ENCODE results near the gene PLXDC2. TPM values are rescaled to one million over a fixed set of nuclear protein-coding genes. Genes with fewer than 3 reads are reported as not detected.
"Not testable (repeated sequence)": the region's sequence is repeated elsewhere in the genome, so short reads cannot be mapped to it uniquely, and the experiment has no call there.

PLXDC2 gene
- total and polyA plus RNA-seq, 3 experiments from 2014 or later = 0.15 to 1.5 (median 0.38) TPM

GRCh38 chr10:20017961-20018360 is 201.7 kb downstream of the PLXDC2 start:
- Mint-ChIP-seq H3K27me3 (no peaks in the 10 kb centered on the region), H3K9me3 (peaks cover 4 to 20% (median 5%) of the 10 kb centered on the region in 5 donors), H3K27ac (no peak overlapping the region), H3K4me1 (no peaks in the 10 kb centered on the region), H3K36me3 (peaks cover 0 to 4% (median 0%) of the 10 kb centered on the region in 3 donors), H3K4me3 (no peak overlapping the region)
- no peaks in the 10 kb centered on the region for H3K36me3 ChIP-seq (ENCODE audit: insufficient read depth, low read length)
- no peaks in the 10 kb centered on the region for H3K9me3 ChIP-seq (ENCODE audit: low read length)
- CTCF ChIA-PET = no interaction called here
- H3K27me3 ChIP-seq (ENCODE audit: insufficient read depth, low read length, poor library complexity, severe bottlenecking) = no peaks in the 10 kb centered on the region
- no peak overlapping the region for H3K27ac ChIP-seq (ENCODE audit: low read depth, low read length)
- H3K4me1 ChIP-seq (ENCODE audit: insufficient read depth, low read length) = no peaks in the 10 kb centered on the region
- DNase-seq = no peak
- POLR2A ChIA-PET = no interaction called here
- no peak overlapping the region for H3K4me3 ChIP-seq (ENCODE audit: low read length)

GRCh38 chr10:20020677-20021076 is 204.4 kb downstream of the PLXDC2 start:
- Mint-ChIP-seq H3K4me1 (no peaks in the 10 kb centered on the region), H3K27me3 (no peaks in the 10 kb centered on the region), H3K27ac (no peak overlapping the region), H3K9me3 (peaks cover 2 to 14% (median 4%) of the 10 kb centered on the region in 5 donors), H3K4me3 (no peak overlapping the region), H3K36me3 (no peaks in the 10 kb centered on the region)
- no peak for DNase-seq
- no peak overlapping the region for H3K4me3 ChIP-seq (ENCODE audit: low read length)
- no peaks in the 10 kb centered on the region for H3K27me3 ChIP-seq (ENCODE audit: insufficient read depth, low read length, poor library complexity, severe bottlenecking)
- no peaks in the 10 kb centered on the region for H3K36me3 ChIP-seq (ENCODE audit: insufficient read depth, low read length)
- no peaks in the 10 kb centered on the region for H3K9me3 ChIP-seq (ENCODE audit: low read length)
- H3K27ac ChIP-seq (ENCODE audit: low read depth, low read length) = no peak overlapping the region
- ChIA-PET POLR2A (no interaction called here), CTCF (interaction anchor here (1.4 kb wide), 1 partner anchor 12 kb away, joined by 4 read pairs; no protein-coding TSS in a partner anchor)
- no peaks in the 10 kb centered on the region for H3K4me1 ChIP-seq (ENCODE audit: insufficient read depth, low read length)

DNA sequence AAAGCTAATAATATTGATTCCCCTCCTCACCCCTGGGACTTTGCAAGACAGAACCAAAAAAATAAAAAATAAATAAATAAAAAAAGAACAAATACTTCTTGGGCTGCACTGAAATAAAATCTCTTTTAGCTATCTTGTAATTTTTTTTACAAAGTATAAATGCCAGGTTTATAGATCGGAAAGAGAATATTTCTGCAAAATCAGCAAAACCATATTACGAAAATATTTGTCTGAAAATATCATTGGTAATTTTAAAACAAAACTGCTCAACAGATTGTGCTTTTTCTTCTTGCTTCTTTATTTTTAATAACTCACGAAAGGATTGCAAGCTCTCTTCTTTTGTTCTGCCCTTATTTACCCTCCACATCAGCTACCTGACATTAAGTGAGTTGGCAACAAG is 213.3 kb downstream of the PLXDC2 start:
- Histone ChIP-seq H3K27ac (ENCODE audit: low read depth, low read length) (no peak overlapping the region), H3K4me3 (ENCODE audit: low read length) (no peak overlapping the region), H3K4me1 (ENCODE audit: insufficient read depth, low read length) (no peaks in the 10 kb centered on the region), H3K27me3 (ENCODE audit: insufficient read depth, low read length, poor library complexity, severe bottlenecking) (no peaks in the 10 kb centered on the region), H3K9me3 (ENCODE audit: low read length) (no peaks in the 10 kb centered on the region), H3K36me3 (ENCODE audit: insufficient read depth, low read length) (no peaks in the 10 kb centered on the region)
- CTCF ChIA-PET = no interaction called here
- no peak for DNase-seq
- Mint-ChIP-seq H3K4me1 (no peaks in the 10 kb centered on the region), H3K4me3 (no peak overlapping the region), H3K9me3 (peaks cover 2 to 9% (median 5%) of the 10 kb centered on the region in 5 donors), H3K36me3 (no peaks in the 10 kb centered on the region), H3K27me3 (peaks cover 0 to 1% of the 10 kb centered on the region in 2 donors), H3K27ac (no peak overlapping the region)
- POLR2A ChIA-PET = no interaction called here

DNA sequence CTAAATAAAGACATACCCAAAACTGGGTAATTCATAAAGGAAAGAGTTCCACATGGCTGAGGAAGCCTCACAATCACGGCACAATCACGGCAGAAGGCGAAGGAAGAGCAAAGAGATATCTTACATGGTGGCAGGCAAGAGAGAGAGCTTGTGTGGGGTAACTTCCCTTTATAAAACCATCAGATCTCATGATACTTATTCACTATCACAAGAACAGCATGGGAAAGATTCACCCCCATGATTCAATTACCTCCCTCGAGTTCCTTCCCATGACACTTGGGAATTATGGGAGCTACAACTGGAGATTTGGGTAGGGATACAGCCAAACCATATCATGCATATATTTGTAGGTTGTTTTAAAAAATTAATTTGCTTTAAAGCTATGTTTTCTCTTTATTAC is 217.2 kb downstream of the PLXDC2 start:
- Mint-ChIP-seq H3K9me3 (peaks cover 2 to 15% (median 6%) of the 10 kb centered on the region in 5 donors), H3K27me3 (peaks cover 0 to 1% of the 10 kb centered on the region in 2 donors), H3K4me3 (no peak overlapping the region), H3K36me3 (no peaks in the 10 kb centered on the region), H3K27ac (no peak overlapping the region), H3K4me1 (no peaks in the 10 kb centered on the region)
- DNase-seq = no peak
- Histone ChIP-seq H3K27me3 (ENCODE audit: insufficient read depth, low read length, poor library complexity, severe bottlenecking) (no peaks in the 10 kb centered on the region), H3K4me3 (ENCODE audit: low read length) (no peak overlapping the region), H3K4me1 (ENCODE audit: insufficient read depth, low read length) (no peaks in the 10 kb centered on the region), H3K27ac (ENCODE audit: low read depth, low read length) (no peak overlapping the region), H3K9me3 (ENCODE audit: low read length) (no peaks in the 10 kb centered on the region), H3K36me3 (ENCODE audit: insufficient read depth, low read length) (no peaks in the 10 kb centered on the region)
- CTCF ChIA-PET = no interaction called here
- POLR2A ChIA-PET = no interaction called here

- ChIA-PET POLR2A (no interaction called here), CTCF (no interaction called here)
- Mint-ChIP-seq H3K36me3 (no peaks in the 10 kb centered on the region), H3K4me1 (no peaks in the 10 kb centered on the region), H3K27me3 (peaks cover 0 to 1% of the 10 kb centered on the region in 2 donors), H3K9me3 (peaks cover 2 to 12% (median 6%) of the 10 kb centered on the region in 5 donors), H3K4me3 (no peak overlapping the region), H3K27ac (no peak overlapping the region)
- no peaks in the 10 kb centered on the region for H3K9me3 ChIP-seq (ENCODE audit: low read length)
- DNase-seq = no peak
- no peak overlapping the region for H3K27ac ChIP-seq (ENCODE audit: low read depth, low read length)
- no peaks in the 10 kb centered on the region for H3K36me3 ChIP-seq (ENCODE audit: insufficient read depth, low read length)
- no peaks in the 10 kb centered on the region for H3K27me3 ChIP-seq (ENCODE audit: insufficient read depth, low read length, poor library complexity, severe bottlenecking)
- no peaks in the 10 kb centered on the region for H3K4me1 ChIP-seq (ENCODE audit: insufficient read depth, low read length)
- no peak overlapping the region for H3K4me3 ChIP-seq (ENCODE audit: low read length)
These were observed 218.5 kb downstream of the PLXDC2 start for GRCh38 chr10:20034732-20035131.

DNA sequence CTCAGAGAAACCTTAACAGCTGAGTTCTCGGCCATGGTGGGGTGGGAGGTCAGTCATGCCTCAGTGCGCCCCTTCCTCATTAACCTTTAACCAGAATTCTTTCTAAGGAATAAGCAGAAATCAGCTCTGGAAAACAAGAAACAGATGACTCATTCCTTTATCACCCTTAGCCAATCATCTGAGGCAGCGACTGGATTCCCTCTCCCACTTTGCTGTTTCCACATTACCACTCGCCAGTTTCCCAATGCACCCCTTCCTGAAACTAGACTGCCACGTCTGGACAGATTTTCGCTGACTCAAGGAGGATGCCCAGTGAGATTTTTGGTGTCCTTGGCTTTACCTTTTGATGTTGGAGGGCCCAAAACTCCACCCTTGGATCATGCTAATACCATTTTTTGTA is 223.8 kb downstream of the PLXDC2 start:
- no peak overlapping the region for H3K27ac Mint-ChIP-seq
- no peaks in the 10 kb centered on the region for H3K4me1 Mint-ChIP-seq
- CTCF ChIA-PET = no interaction called here
- Histone ChIP-seq H3K27ac (ENCODE audit: low read depth, low read length) (no peak overlapping the region), H3K27me3 (ENCODE audit: insufficient read depth, low read length, poor library complexity, severe bottlenecking) (no peaks in the 10 kb centered on the region), H3K36me3 (ENCODE audit: insufficient read depth, low read length) (no peaks in the 10 kb centered on the region), H3K4me1 (ENCODE audit: insufficient read depth, low read length) (no peaks in the 10 kb centered on the region), H3K9me3 (ENCODE audit: low read length) (no peaks in the 10 kb centered on the region), H3K4me3 (ENCODE audit: low read length) (no peak overlapping the region)
- H3K27me3 Mint-ChIP-seq = no peaks in the 10 kb centered on the region
- H3K4me3 Mint-ChIP-seq = no peak overlapping the region
- peaks cover 2 to 25% (median 9%) of the 10 kb centered on the region in 5 donors for H3K9me3 Mint-ChIP-seq
- no peaks in the 10 kb centered on the region for H3K36me3 Mint-ChIP-seq
- POLR2A ChIA-PET = no interaction called here
- DNase-seq = no peak

- H3K36me3 ChIP-seq (ENCODE audit: insufficient read depth, low read length) = no peaks in the 10 kb centered on the region
- Mint-ChIP-seq H3K9me3 (peaks cover 2 to 22% (median 9%) of the 10 kb centered on the region in 5 donors), H3K4me3 (no peak overlapping the region), H3K27me3 (no peaks in the 10 kb centered on the region), H3K4me1 (no peaks in the 10 kb centered on the region), H3K36me3 (no peaks in the 10 kb centered on the region), H3K27ac (no peak overlapping the region)
- no peaks in the 10 kb centered on the region for H3K9me3 ChIP-seq (ENCODE audit: low read length)
- ChIA-PET CTCF (no interaction called here), POLR2A (no interaction called here)
- H3K27ac ChIP-seq (ENCODE audit: low read depth, low read length) = no peak overlapping the region
- no peak overlapping the region for H3K4me3 ChIP-seq (ENCODE audit: low read length)
- H3K4me1 ChIP-seq (ENCODE audit: insufficient read depth, low read length) = no peaks in the 10 kb centered on the region
- no peaks in the 10 kb centered on the region for H3K27me3 ChIP-seq (ENCODE audit: insufficient read depth, low read length, poor library complexity, severe bottlenecking)
- DNase-seq = no peak
These were observed 225.7 kb downstream of the PLXDC2 start for GRCh38 chr10:20041931-20042330.

DNA sequence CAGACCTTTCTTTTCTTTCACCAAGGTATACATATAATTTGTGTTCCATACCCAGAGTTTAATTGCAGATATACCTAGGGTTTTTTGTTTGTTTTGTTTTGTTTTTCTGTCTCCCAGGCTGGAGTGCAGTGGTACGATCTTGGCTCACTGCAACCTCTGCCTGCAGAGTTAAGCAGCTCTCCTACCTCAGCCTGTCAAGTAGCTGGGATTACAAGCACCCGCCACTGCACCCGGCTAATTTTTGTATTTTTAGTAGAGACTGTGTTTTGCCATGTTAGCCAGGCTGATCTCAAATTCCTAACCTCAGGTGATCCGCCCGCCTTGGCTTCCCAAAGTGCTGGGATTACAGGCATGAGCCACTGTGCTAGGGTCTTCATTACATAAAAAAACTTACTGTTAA is 228.9 kb downstream of the PLXDC2 start:
- CTCF ChIA-PET; H3K4me1 ChIP-seq (ENCODE audit: insufficient read depth, low read length); DNase-seq; H3K27ac ChIP-seq (ENCODE audit: low read depth, low read length); H3K4me3 Mint-ChIP-seq; H3K4me1 Mint-ChIP-seq; POLR2A ChIA-PET; H3K9me3 ChIP-seq (ENCODE audit: low read length); H3K27me3 ChIP-seq (ENCODE audit: insufficient read depth, low read length, poor library complexity, severe bottlenecking); H3K4me3 ChIP-seq (ENCODE audit: low read length); H3K27me3 Mint-ChIP-seq; H3K36me3 Mint-ChIP-seq; H3K36me3 ChIP-seq (ENCODE audit: insufficient read depth, low read length); H3K27ac Mint-ChIP-seq: not testable (repeated sequence)
- H3K9me3 Mint-ChIP-seq = peaks cover 3 to 35% (median 9%) of the 10 kb centered on the region in 5 donors

GRCh38 chr10:20048161-20048560 is 231.9 kb downstream of the PLXDC2 start:
- Histone ChIP-seq H3K27ac (ENCODE audit: low read depth, low read length) (no peak overlapping the region), H3K4me3 (ENCODE audit: low read length) (no peak overlapping the region), H3K9me3 (ENCODE audit: low read length) (no peaks in the 10 kb centered on the region), H3K4me1 (ENCODE audit: insufficient read depth, low read length) (no peaks in the 10 kb centered on the region), H3K27me3 (ENCODE audit: insufficient read depth, low read length, poor library complexity, severe bottlenecking) (no peaks in the 10 kb centered on the region), H3K36me3 (ENCODE audit: insufficient read depth, low read length) (no peaks in the 10 kb centered on the region)
- Mint-ChIP-seq H3K4me3 (no peak overlapping the region), H3K36me3 (no peaks in the 10 kb centered on the region), H3K27ac (no peak overlapping the region), H3K27me3 (no peaks in the 10 kb centered on the region), H3K4me1 (no peaks in the 10 kb centered on the region), H3K9me3 (peaks cover 3 to 22% (median 10%) of the 10 kb centered on the region in 5 donors)
- ChIA-PET POLR2A (no interaction called here), CTCF (no interaction called here)
- no peak for DNase-seq
